GM13976 (cell line): ENCODE measurements around the gene TRIAP1.

Source experiments
- DNase-seq: peaks from one replicate; pipeline ENCODE4 v3.0.0; 2012; ENCODE audit warnings: low spot score
- CTCF ChIP-seq: IDR thresholded peaks from 2 replicates; pipeline ENCODE4 v1.5.1; 2012; ENCODE audit warnings: borderline replicate concordance, mild to moderate bottlenecking; ENCODE audit not compliant: insufficient read depth; ENCODE audit errors: extremely low read depth, missing control alignments, control extremely low read depth
- in situ Hi-C: fragments of 300-500 bp; cut with MboI; formaldehyde crosslinking; loops from one replicate; pipeline ENCODE4 v1.12.0; 2022; ENCODE audit warnings: low sequenced_read_pairs, mixed read lengths, inconsistent platforms; ENCODE audit not compliant: unreplicated experiment

The TRIAP1 gene

GRCh38 chr12:120428597-120429229, 17.5 kb downstream of the TRIAP1 start:
- in situ Hi-C loops, result no loop called here
- DNase-seq, result no peak
- no peak for TF ChIP-seq CTCF

DNA sequence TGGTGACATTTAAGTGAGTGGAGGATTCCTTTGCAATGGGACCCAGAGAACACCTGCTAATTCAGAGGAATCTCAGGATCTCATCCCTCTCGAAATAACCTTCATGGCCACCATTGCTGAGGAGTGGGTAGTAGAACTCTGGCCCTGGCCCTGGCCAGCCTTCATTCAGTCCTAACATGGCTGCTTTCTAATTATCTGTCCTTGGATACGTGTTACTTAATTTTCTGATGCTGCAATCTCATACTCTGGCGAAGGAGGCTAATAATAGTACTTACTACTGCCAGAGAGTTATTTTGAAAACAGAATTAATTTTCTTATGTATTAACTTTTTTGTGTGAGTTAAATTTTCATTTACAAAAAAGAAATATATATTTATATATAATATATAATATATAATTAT, 20.4 kb downstream of the TRIAP1 start:
- no peak for DNase-seq
- in situ Hi-C loops, result no loop called here
- TF ChIP-seq CTCF, result no peak

GRCh38 chr12:120422892-120423456, 23.2 kb downstream of the TRIAP1 start:
- in situ Hi-C loops, result no loop called here
- no peak for DNase-seq
- TF ChIP-seq CTCF, result no peak

DNA sequence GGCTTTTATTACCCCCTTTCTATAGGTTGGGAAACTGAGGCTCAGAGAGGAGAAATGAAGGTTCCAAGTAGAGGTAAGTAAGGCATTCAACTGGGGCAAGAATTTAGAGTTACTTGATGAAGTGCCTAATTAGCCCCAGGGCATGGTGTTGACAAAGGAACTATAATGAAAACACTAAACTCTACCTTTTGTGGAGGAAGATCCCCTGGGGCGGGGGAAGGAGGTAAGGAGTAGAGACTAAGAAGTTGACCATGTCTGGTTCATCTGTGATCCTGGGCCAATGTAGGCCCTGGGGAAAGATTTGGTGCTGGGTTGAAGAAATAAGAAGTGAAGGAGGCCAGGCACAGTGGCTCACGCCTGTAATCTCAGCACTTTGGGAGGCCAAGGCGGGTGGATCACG, 24.5 kb downstream of the TRIAP1 start:
- no peak for TF ChIP-seq CTCF
- in situ Hi-C loops, result no loop called here
- no peak for DNase-seq

DNA sequence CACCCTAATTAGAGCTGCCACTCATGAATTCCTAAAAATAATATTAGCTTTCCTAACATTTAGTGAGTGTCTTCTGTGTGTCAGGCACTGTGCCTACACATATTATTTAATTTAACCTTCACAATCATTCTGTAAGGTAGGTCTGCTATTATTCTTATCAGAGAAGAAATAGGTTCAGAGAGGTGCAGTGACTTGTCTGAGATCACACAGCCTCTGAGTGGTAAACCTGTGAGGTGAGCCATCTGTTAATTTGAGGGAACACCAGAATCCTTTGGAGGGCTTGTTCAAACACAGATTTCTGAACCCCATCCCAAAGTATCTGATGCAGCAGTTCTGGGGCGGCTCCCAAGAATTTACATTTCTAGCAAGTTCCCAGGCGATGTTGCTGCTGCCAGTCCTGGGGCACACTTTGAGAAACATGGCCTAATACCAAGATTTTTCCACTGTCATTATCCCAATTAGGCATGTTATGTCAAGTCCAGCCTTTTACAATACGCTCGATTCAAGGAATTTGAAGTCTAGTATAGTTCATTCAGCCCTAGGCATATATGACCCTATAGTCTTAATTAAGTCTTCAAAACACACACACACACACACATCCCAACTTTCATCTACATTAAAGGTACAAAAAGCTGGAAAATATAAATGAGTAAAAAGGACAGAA, 28.1 kb downstream of the TRIAP1 start:
- no peak for DNase-seq
- in situ Hi-C loops, result no loop called here
- no peak for TF ChIP-seq CTCF

GRCh38 chr12:120416490-120417216, 29.5 kb downstream of the TRIAP1 start:
- in situ Hi-C loops, result no loop called here
- TF ChIP-seq CTCF, result no peak
- DNase-seq, result no peak
